Glomerular visceral epithelial cell (primary cell): ENCODE measurements around the gene MCM10.
A peak's percentile ranks its signal among the peaks of the same experiment; 100 is the strongest.

ENCODE experiments used
- DNase-seq: peaks from one replicate; pipeline ENCODE4 v3.0.0-alpha.2; 2016; ENCODE audit errors: extremely low spot score

Gene MCM10

GRCh38 chr10:13165177-13165576 is 3.8 kb downstream of the MCM10 start:
- DNase-seq = no peak

- DNase-seq = no peak
Measured at GRCh38 chr10:13167568-13167967, 6.2 kb downstream of the MCM10 start.

GRCh38 chr10:13168781-13169180 is 7.4 kb downstream of the MCM10 start:
- no peak for DNase-seq

GRCh38 chr10:13173616-13174015 is 12.3 kb downstream of the MCM10 start:
- DNase-seq = no peak

- no peak for DNase-seq
Measured at GRCh38 chr10:13180788-13181187, 19.4 kb downstream of the MCM10 start.

GRCh38 chr10:13182424-13182823 is 21.1 kb downstream of the MCM10 start:
- no peak for DNase-seq

GRCh38 chr10:13183625-13184024 is 22.3 kb downstream of the MCM10 start:
- no peak for DNase-seq

GRCh38 chr10:13184276-13184675 is 22.9 kb downstream of the MCM10 start:
- no peak for DNase-seq

GRCh38 chr10:13184730-13185514 is 23.6 kb downstream of the MCM10 start:
- no peak for DNase-seq

- no peak for DNase-seq
Measured at GRCh38 chr10:13187135-13187534, 25.8 kb downstream of the MCM10 start.

- DNase-seq = no peak
Measured at GRCh38 chr10:13188593-13188992, 27.2 kb downstream of the MCM10 start.

- DNase-seq = no peak
Measured at GRCh38 chr10:13189961-13190360, 28.6 kb downstream of the MCM10 start.

GRCh38 chr10:13190816-13191215 is 29.5 kb downstream of the MCM10 start:
- DNase-seq = no peak

GRCh38 chr10:13191362-13191761 is 30.0 kb downstream of the MCM10 start:
- no peak for DNase-seq

GRCh38 chr10:13193637-13194036 is 32.3 kb downstream of the MCM10 start:
- DNase-seq = no peak

- DNase-seq = no peak
Measured at GRCh38 chr10:13195016-13195415, 33.7 kb downstream of the MCM10 start.

GRCh38 chr10:13201132-13201531 is 39.8 kb downstream of the MCM10 start:
- DNase-seq = no peak

GRCh38 chr10:13206091-13206490 is 44.7 kb downstream of the MCM10 start:
- no peak for DNase-seq

- DNase-seq = peak; percentile 9
Measured at GRCh38 chr10:13206546-13207443, 45.4 kb downstream of the MCM10 start.

- no peak for DNase-seq
Measured at GRCh38 chr10:13213163-13213562, 51.8 kb downstream of the MCM10 start.

GRCh38 chr10:13218878-13219277 is 57.5 kb downstream of the MCM10 start:
- DNase-seq = no peak

- DNase-seq = peak; percentile 66
Measured at GRCh38 chr10:13219685-13220670, 58.6 kb downstream of the MCM10 start.
